ENCODE measurements around the gene RFWD3. TPM values are rescaled to one million over a fixed set of nuclear protein-coding genes. Genes with fewer than 3 reads are reported as not detected.
"Not testable (repeated sequence)": the region's sequence is repeated elsewhere in the genome, so short reads cannot be mapped to it uniquely, and the experiment has no call there.

Gene RFWD3
- total and polyA plus RNA-seq, 2 experiments from 2014 or later, result 12.8 to 12.9 TPM

DNA sequence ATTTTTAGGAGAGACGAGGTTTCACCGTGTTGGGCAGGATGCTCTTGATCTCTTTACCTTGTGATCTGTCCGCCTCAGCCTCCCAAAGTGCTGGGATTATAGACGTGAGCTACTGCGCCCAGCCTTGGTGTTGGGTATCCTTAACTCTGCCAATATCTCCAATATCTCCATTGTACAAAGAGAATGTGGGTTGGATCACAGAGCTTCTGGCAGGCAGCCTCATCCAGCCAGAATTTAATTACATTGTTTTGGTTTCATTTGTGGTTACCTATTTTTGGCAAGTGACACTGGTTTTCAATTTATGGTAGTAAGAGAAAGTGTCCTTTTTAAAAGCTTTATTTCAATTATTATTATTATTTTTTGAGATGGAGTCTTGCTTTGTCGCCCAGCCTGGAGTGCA is 14.0 kb upstream of the RFWD3 start:
- WGBS (ENCODE audit: low lambda C conversion rate, missing lambda C conversion rate), result 95% methylated on average over 6 of the region's 6 CpGs
- Histone ChIP-seq H3K79me2 (no peaks in the 10 kb centered on the region), H3K9me2 (replicated peaks; ENCODE audit: insufficient read depth) (no peaks in the 10 kb centered on the region), H3K27me3 (no peaks in the 10 kb centered on the region), H2AFZ (no peak overlapping the region), H4K20me1 (ENCODE audit: insufficient read depth, poor library complexity, severe bottlenecking) (no peaks in the 10 kb centered on the region), H3K9me3 (ENCODE audit: low read depth) (no peaks in the 10 kb centered on the region), H3K4me2 (no peak overlapping the region), H3K27ac (no peak overlapping the region), H3K4me1 (ENCODE audit: insufficient read depth) (no peaks in the 10 kb centered on the region), H3K36me3 (replicated peaks; ENCODE audit: insufficient read depth, low read depth) (no peaks in the 10 kb centered on the region), H3K4me3 (no peak overlapping the region)
- TF ChIP-seq, protein P1, sequence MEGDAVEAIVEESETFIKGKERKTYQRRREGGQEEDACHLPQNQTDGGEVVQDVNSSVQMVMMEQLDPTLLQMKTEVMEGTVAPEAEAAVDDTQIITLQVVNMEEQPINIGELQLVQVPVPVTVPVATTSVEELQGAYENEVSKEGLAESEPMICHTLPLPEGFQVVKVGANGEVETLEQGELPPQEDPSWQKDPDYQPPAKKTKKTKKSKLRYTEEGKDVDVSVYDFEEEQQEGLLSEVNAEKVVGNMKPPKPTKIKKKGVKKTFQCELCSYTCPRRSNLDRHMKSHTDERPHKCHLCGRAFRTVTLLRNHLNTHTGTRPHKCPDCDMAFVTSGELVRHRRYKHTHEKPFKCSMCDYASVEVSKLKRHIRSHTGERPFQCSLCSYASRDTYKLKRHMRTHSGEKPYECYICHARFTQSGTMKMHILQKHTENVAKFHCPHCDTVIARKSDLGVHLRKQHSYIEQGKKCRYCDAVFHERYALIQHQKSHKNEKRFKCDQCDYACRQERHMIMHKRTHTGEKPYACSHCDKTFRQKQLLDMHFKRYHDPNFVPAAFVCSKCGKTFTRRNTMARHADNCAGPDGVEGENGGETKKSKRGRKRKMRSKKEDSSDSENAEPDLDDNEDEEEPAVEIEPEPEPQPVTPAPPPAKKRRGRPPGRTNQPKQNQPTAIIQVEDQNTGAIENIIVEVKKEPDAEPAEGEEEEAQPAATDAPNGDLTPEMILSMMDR (IDR thresholded peaks at IDR 0.05; ENCODE audit: poor library complexity), result no peak
- TF ChIP-seq EZH2phosphoT487 (IDR thresholded peaks at IDR 0.05; ENCODE audit: low read depth, severe bottlenecking, unreplicated experiment) (no peak), EZH2 (IDR thresholded peaks at IDR 0.05; ENCODE audit: borderline replicate concordance) (no peak)
- no peak for DNase-seq (ENCODE audit: low spot score)

DNA sequence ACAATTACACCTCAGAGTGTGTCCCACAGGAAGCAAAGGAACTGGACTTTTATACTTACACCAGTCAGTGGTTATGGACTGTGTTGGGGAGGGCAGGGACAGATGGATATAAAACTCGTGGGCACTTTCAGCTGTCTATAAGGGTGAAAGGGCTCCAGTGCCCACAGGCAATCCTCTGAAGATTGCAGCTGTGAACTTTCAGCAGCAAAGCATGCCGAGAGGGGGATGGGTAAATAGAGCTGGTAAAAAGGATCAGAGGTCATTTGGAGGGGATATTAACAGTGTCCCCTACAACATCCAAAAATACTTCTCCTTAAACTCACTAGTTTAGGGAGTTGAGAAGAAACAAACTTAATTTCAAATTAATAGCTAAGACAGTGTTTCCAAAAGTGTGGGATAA is 13.3 kb upstream of the RFWD3 start:
- no peak for TF ChIP-seq EZH2phosphoT487 (IDR thresholded peaks at IDR 0.05; ENCODE audit: low read depth, severe bottlenecking, unreplicated experiment)
- no peak for TF ChIP-seq EZH2 (IDR thresholded peaks at IDR 0.05; ENCODE audit: borderline replicate concordance)
- TF ChIP-seq, protein P1 (IDR thresholded peaks at IDR 0.05; ENCODE audit: poor library complexity), result no peak
- H2AFZ ChIP-seq, result no peak overlapping the region
- H3K4me3 ChIP-seq, result no peak overlapping the region
- no peak for DNase-seq (ENCODE audit: low spot score)
- WGBS (ENCODE audit: low lambda C conversion rate, missing lambda C conversion rate), result 39% methylated on average over 2 of the region's 2 CpGs
- H3K27me3 ChIP-seq, result no peaks in the 10 kb centered on the region
- H3K36me3 ChIP-seq (replicated peaks; ENCODE audit: insufficient read depth, low read depth), result no peaks in the 10 kb centered on the region
- H3K79me2 ChIP-seq, result no peaks in the 10 kb centered on the region
- H3K4me1 ChIP-seq (ENCODE audit: insufficient read depth), result no peaks in the 10 kb centered on the region
- H3K4me2 ChIP-seq, result no peak overlapping the region
- H3K9me2 ChIP-seq (replicated peaks; ENCODE audit: insufficient read depth), result no peaks in the 10 kb centered on the region
- no peaks in the 10 kb centered on the region for H4K20me1 ChIP-seq (ENCODE audit: insufficient read depth, poor library complexity, severe bottlenecking)
- H3K27ac ChIP-seq, result no peak overlapping the region
- H3K9me3 ChIP-seq (ENCODE audit: low read depth), result no peaks in the 10 kb centered on the region

DNA sequence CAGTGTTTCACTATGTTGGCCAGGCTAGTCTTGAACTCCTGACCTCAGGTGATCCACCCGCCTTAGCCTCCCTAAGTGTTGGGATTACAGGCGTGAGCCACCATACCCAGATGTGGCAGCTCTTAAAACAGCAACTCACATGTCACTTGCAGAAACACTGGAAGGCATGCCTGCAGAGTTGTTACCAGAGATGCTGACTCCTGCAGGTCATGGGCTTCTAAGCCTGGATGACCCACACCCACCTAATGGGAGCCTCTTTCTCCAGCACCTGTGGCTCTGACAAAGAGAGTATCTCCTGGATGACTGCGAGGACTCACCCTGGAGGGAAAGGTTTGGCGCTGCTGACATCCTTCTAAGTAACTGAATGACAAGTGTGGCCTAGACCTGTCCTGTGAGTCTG is 11.2 kb upstream of the RFWD3 start:
- H3K9me2 ChIP-seq (replicated peaks; ENCODE audit: insufficient read depth), result no peaks in the 10 kb centered on the region
- 94% methylated on average over 4 of the region's 4 CpGs for WGBS (ENCODE audit: low lambda C conversion rate, missing lambda C conversion rate)
- H3K4me3 ChIP-seq, result no peak overlapping the region
- no peaks in the 10 kb centered on the region for H3K79me2 ChIP-seq
- no peak overlapping the region for H3K27ac ChIP-seq
- H3K4me2 ChIP-seq, result no peak overlapping the region
- H3K9me3 ChIP-seq (ENCODE audit: low read depth), result no peaks in the 10 kb centered on the region
- no peaks in the 10 kb centered on the region for H3K27me3 ChIP-seq
- no peaks in the 10 kb centered on the region for H3K36me3 ChIP-seq (replicated peaks; ENCODE audit: insufficient read depth, low read depth)
- H3K4me1 ChIP-seq (ENCODE audit: insufficient read depth), result no peaks in the 10 kb centered on the region
- DNase-seq (ENCODE audit: low spot score), result no peak
- TF ChIP-seq EZH2 (IDR thresholded peaks at IDR 0.05; ENCODE audit: borderline replicate concordance) (no peak), EZH2phosphoT487 (IDR thresholded peaks at IDR 0.05; ENCODE audit: low read depth, severe bottlenecking, unreplicated experiment) (no peak)
- TF ChIP-seq, protein P1 (IDR thresholded peaks at IDR 0.05; ENCODE audit: poor library complexity), result no peak
- H4K20me1 ChIP-seq (ENCODE audit: insufficient read depth, poor library complexity, severe bottlenecking), result no peaks in the 10 kb centered on the region
- no peak overlapping the region for H2AFZ ChIP-seq

DNA sequence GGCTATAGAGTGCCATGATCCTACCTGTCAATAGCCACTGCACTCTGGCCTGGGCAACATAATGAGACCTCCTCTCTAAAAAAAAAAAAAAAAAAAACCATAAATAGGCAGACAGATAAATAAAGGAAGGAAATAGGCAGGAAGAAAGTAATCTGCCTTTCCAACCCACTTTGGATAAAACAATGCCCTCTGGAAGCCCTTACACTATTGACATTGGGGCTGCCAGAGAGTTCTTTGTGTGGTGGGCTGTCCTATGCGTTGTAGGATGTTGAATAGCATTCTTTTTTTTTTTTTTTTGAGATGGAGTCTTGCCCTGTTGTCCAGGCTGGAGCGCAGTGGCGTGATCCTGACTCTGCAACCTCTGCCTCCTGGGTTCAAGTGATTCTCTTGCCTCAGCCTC is 7.2 kb upstream of the RFWD3 start:
- Histone ChIP-seq H3K27ac (no peak overlapping the region), H2AFZ (no peak overlapping the region), H3K27me3 (no peaks in the 10 kb centered on the region), H4K20me1 (ENCODE audit: insufficient read depth, poor library complexity, severe bottlenecking) (no peaks in the 10 kb centered on the region), H3K4me2 (no peak overlapping the region), H3K4me1 (ENCODE audit: insufficient read depth) (no peaks in the 10 kb centered on the region), H3K36me3 (replicated peaks; ENCODE audit: insufficient read depth, low read depth) (no peaks in the 10 kb centered on the region), H3K9me3 (ENCODE audit: low read depth) (no peaks in the 10 kb centered on the region), H3K4me3 (no peak overlapping the region), H3K9me2 (replicated peaks; ENCODE audit: insufficient read depth) (no peaks in the 10 kb centered on the region), H3K79me2 (no peaks in the 10 kb centered on the region)
- 84% methylated on average over 3 of the region's 3 CpGs for WGBS (ENCODE audit: low lambda C conversion rate, missing lambda C conversion rate)
- no peak for DNase-seq (ENCODE audit: low spot score)
- no peak for TF ChIP-seq EZH2 (IDR thresholded peaks at IDR 0.05; ENCODE audit: borderline replicate concordance)
- TF ChIP-seq, protein P1 (IDR thresholded peaks at IDR 0.05; ENCODE audit: poor library complexity), result no peak
- no peak for TF ChIP-seq EZH2phosphoT487 (IDR thresholded peaks at IDR 0.05; ENCODE audit: low read depth, severe bottlenecking, unreplicated experiment)

DNA sequence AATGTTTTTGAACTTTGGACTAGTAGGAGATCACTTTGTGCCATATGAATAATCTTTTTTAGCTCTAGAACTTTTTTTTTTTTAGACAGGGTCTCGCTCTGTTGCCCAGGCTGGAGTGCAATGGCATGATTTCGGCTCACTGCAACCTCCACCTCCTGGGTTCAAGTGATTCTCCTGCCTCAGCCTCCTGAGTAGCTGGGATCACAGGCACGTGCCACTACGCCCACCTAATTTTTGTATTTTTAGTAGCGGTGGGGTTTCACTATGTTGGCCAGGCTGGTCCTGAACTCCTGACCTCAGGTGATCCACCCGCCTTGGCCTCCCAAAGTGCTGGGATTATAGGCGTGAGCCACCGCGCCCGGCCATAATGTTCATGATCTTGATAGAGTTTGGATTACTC is 2.2 kb upstream of the RFWD3 start:
- not testable (repeated sequence) for H3K4me3 ChIP-seq; H3K36me3 ChIP-seq (replicated peaks; ENCODE audit: insufficient read depth, low read depth); H3K9me2 ChIP-seq (replicated peaks; ENCODE audit: insufficient read depth); DNase-seq (ENCODE audit: low spot score); H3K9me3 ChIP-seq (ENCODE audit: low read depth); H3K27me3 ChIP-seq; H2AFZ ChIP-seq; H3K27ac ChIP-seq; H3K4me2 ChIP-seq; H4K20me1 ChIP-seq (ENCODE audit: insufficient read depth, poor library complexity, severe bottlenecking); H3K4me1 ChIP-seq (ENCODE audit: insufficient read depth)
- H3K79me2 ChIP-seq, result peaks cover 27% of the 10 kb centered on the region
- over 99% methylated on average over 10 of the region's 10 CpGs for WGBS (ENCODE audit: low lambda C conversion rate, missing lambda C conversion rate)
